Coronary artery (tissue), 2 donors: ENCODE results near the gene CAMK1.

Source experiments
- DNase-seq: peaks from one replicate; pipeline ENCODE4 v3.0.0-alpha.2; 2017; ENCODE audit warnings: low spot score
- H3K27ac ChIP-seq, 2 donors: fragments of 200-600 bp; sonication (generic); one replicate each; pipeline ENCODE4 v1.5.1; 2016 to 2019
- H3K4me3 ChIP-seq: fragments of 200-600 bp; sonication (generic); 2 replicates; pipeline ENCODE4 v1.5.1; 2016; ENCODE audit warnings: mild to moderate bottlenecking, moderate library complexity
- TF ChIP-seq, protein P1 (sequence below): fragments of 200-600 bp; sonication (generic); IDR thresholded peaks from one replicate; pipeline ENCODE4 v1.5.1; 2019; ENCODE audit warnings: antibody characterized with exemption

Gene CAMK1

DNA sequence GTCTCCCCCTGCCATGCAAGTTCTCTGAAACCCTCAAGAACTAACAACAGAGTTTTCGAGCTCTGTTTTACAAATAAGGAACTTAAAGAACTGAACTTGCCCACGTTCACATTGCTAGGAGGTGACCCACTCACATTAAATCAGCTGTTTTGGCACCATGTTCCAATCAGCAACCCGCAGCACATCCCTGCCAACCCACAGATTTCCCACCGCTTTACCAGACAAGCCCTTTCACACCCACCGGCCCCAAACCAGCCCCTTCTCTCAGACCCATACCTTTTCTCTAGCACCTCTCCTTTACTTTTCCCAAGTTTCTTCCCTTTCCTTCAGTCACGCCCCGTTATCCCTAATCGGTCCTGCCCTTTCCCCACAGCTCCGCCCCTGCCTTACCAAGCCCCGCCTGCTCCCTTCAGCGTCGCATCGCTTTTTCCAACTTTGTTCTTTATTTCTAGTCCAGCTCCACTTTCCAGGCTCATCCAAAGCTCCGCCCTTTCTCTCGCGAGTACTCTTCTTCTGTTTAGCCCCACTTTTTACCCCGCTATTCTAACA, 39.0 kb downstream of the CAMK1 start:
- Histone ChIP-seq H3K27ac (peak overlapping the region; percentile 95), H3K4me3 (peak overlapping the region; percentile 98)
- TF ChIP-seq, protein P1, sequence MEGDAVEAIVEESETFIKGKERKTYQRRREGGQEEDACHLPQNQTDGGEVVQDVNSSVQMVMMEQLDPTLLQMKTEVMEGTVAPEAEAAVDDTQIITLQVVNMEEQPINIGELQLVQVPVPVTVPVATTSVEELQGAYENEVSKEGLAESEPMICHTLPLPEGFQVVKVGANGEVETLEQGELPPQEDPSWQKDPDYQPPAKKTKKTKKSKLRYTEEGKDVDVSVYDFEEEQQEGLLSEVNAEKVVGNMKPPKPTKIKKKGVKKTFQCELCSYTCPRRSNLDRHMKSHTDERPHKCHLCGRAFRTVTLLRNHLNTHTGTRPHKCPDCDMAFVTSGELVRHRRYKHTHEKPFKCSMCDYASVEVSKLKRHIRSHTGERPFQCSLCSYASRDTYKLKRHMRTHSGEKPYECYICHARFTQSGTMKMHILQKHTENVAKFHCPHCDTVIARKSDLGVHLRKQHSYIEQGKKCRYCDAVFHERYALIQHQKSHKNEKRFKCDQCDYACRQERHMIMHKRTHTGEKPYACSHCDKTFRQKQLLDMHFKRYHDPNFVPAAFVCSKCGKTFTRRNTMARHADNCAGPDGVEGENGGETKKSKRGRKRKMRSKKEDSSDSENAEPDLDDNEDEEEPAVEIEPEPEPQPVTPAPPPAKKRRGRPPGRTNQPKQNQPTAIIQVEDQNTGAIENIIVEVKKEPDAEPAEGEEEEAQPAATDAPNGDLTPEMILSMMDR: no peak
- no peak for DNase-seq

DNA sequence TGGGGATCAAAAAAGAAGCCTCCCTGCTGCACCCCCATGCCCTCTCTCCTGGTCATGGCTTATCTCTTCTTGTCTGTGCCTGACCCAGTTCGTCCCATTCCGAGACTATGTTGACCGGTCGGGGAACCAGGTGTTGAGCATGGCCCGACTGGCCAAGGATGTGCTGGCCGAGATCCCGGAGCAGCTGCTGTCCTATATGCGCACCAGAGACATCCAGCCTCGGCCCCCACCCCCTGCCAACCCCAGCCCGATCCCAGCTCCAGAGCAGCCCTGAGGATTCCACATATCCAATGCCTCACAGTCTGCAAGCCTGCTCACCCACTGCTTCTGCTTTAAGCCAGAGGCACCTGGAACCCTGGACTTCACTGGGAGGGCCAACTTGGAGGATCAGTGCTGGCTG, 40.3 kb downstream of the CAMK1 start:
- H3K27ac ChIP-seq: no peak overlapping the region
- H3K4me3 ChIP-seq: no peak overlapping the region
- TF ChIP-seq, protein P1: no peak
- no peak for DNase-seq

DNA sequence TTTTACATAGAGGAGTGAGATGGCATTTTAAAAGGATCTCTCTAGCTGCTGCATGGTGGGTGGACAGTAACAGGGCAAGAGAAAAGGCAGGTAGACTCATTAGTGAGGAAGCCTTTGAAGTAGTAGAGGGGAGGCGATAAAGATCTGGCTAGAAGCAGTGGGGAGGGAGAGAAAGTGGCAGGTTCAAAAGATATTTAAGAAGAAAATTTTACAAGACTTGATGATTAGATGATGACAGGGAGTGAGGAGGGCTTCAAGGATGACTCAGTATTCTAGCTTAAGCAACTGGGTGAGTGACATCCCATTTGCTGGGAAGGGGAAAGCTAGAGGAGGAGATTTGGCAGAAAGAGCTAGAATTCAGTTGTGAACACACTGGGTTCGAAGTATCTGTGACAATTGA, 42.0 kb downstream of the CAMK1 start:
- TF ChIP-seq, protein P1: no peak
- no peak for DNase-seq
- Histone ChIP-seq H3K27ac (no peak overlapping the region), H3K4me3 (no peak overlapping the region)

DNA sequence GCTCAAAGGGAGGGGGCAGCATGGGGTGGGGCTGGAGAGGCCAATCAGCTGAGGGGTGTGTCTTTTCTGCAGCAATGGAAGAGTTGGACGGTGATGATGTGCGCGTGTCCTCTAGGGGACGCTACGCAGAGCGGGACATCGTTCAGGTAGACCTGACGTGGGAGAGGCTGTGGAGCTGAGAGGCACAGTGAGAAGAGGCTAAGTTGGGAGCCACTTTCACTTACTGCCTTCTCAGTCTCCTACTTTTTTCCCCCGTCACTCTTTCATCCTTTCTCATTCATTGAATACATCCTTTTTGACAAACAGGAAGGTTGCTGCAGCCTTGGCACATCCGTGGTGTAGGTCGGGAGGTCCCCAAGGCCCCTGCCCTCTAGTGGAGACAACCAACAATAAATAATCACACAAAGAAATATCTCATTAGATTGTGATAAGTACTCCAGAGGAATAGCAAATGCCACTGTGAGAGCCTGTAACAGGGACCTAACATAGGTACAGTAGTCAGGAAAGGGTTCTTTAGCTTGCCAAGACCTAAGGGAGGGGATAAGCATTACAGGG, 42.6 kb downstream of the CAMK1 start:
- no peak overlapping the region for H3K27ac ChIP-seq
- no peak for DNase-seq
- H3K4me3 ChIP-seq: no peak overlapping the region
- TF ChIP-seq, protein P1: no peak

DNA sequence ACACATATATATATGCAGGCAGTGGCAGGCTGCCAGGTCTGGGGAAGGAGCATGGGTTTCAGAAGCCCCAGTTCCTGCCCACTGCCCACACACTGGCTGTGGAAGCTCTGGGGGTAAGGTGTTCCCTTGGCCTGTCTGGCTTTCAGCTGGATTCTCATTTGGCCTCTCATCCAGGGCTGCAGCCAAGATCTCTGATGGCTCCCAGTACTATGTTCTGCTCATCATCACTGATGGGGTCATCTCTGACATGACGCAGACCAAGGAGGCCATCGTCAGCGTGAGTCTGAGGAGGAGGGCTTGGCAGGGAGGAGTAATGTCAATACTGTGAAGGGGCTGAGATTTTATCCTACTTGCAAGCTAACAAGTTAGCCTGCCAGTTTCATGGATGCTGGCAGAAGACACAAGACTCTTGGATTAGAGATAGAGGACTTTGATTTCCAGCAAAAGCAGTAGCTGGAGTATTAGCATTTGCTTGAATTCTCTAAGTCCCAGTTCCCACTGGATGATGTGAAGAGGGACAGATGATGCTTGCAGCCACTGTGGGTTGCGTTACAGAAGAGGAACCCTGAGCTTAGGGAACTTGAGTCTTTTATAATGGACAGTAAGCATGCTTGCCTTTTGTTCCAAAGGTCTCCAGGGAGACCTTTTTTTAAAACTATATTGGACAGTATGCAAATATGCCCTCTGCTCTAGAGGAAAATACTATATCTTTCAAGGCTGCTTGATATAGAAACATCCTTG, 43.8 kb downstream of the CAMK1 start:
- Histone ChIP-seq H3K27ac (no peak overlapping the region), H3K4me3 (no peak overlapping the region)
- no peak for DNase-seq
- TF ChIP-seq, protein P1: no peak

DNA sequence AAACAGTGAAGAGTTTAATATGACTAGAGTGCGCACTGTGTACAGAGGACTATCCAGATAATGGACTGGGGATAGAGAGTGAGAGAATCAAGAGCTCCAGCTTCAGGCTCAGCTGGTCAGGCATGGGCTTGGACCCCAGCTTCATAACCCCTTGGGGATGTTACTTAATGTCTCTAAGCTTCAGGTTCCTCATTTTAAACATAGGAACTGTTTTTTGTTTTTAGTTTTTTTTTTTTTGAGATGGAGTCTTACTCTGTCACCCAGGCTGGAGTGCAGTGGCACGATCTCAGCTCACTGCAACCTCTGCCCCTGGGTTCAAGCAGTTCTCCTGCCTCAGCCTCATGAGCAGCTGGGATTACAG, 48.1 kb downstream of the CAMK1 start:
- DNase-seq: no peak
- TF ChIP-seq, protein P1: no peak
- no peak overlapping the region for H3K27ac ChIP-seq
- H3K4me3 ChIP-seq: no peak overlapping the region
